ENCODE results near the gene SFT2D3. TPM values are rescaled to one million over a fixed set of nuclear protein-coding genes. Genes with fewer than 3 reads are reported as not detected.

Gene SFT2D3
- total RNA-seq, 3 donors from 2014 or later (not counting 1 experiment from before 2014, with no cell fraction given): 5.5 to 6.6 (median 6.4) TPM

DNA sequence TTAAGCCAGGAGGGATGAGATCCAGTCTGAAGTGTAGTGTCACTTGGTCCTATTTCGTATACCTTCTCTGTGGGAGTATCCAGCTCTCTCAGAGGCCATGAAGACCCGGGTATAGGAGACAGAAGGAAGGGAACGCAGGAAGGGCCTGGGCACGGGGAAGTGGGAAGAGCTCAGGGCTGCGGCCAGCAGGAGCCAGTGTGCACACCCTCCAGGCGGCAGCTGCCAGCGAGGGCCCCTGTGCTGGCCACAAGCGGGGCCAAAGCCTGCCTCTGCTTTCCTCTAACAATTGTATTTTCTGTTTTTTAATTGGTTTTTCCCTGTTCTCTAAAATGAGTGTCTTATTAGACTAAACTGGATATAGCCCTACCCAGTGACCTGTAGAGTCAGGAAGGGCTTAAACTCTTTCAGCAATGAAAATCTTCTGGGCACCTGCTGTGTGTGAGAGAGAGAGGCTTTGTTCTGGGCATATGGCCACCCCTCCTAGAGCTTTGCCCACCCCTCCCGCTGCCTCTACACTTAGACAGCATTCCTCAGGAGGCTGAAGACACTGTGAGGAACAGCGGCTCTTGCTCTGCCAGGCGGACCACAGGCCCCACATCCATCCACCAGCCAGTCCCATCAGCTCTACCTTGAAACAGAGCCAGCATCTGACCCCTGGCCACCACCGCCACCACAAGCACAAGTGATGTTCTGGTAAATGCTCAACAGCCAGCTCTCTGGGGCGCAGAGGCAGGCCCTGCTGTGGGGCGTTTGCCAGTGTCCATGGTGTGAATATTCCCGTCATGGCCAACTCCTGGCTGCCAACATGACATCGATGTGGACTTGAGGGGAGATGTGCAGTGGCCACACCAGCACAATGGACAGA, 45.9 kb upstream of the SFT2D3 start:
- no peak for TF ChIP-seq CTCF (IDR thresholded peaks at IDR 0.05)
- 87% methylated on average over 15 of the region's 16 CpGs for WGBS (ENCODE audit: insufficient coverage)
- intact Hi-C loops (cut with micrococcal nuclease): no loop called here
- Histone ChIP-seq H3K27me3 (ENCODE audit: control insufficient read depth, insufficient read depth, low read length) (no peaks in the 10 kb centered on the region), H3K36me3 (ENCODE audit: control insufficient read depth, insufficient read depth, low read length) (no peaks in the 10 kb centered on the region), H3K4me1 (ENCODE audit: control insufficient read depth, insufficient read depth, low read length) (no peaks in the 10 kb centered on the region), H3K27ac (ENCODE audit: low read length) (no peak overlapping the region), H3K4me3 (ENCODE audit: low read length) (no peak overlapping the region), H3K9me3 (ENCODE audit: control insufficient read depth, insufficient read depth, low read length) (no peaks in the 10 kb centered on the region)
- no peak for DNase-seq
- ATAC-seq: no peak
- H3K36me3 Mint-ChIP-seq: no peaks in the 10 kb centered on the region
- H3K27ac Mint-ChIP-seq: no peak overlapping the region
- H3K9me3 Mint-ChIP-seq: no peaks in the 10 kb centered on the region
- H3K4me3 Mint-ChIP-seq: no peak overlapping the region
- peaks cover 0 to 3% of the 10 kb centered on the region in 2 donors for H3K4me1 Mint-ChIP-seq
- H3K27me3 Mint-ChIP-seq (ENCODE audit: low read depth in 2 of 2): peaks cover 0 to 4% of the 10 kb centered on the region in 2 donors

GRCh38 chr2:127656569-127657231, 44.6 kb upstream of the SFT2D3 start:
- intact Hi-C loops (cut with micrococcal nuclease): no loop called here
- no peaks in the 10 kb centered on the region for H3K27me3 ChIP-seq (ENCODE audit: control insufficient read depth, insufficient read depth, low read length)
- H3K27ac ChIP-seq (ENCODE audit: low read length): no peak overlapping the region
- Mint-ChIP-seq H3K4me3 (no peak overlapping the region), H3K27me3 (ENCODE audit: low read depth in 2 of 2) (peaks cover 0 to 5% of the 10 kb centered on the region in 2 donors), H3K36me3 (no peaks in the 10 kb centered on the region), H3K27ac (no peak overlapping the region), H3K4me1 (peaks cover 0 to 3% of the 10 kb centered on the region in 2 donors), H3K9me3 (no peaks in the 10 kb centered on the region)
- no peaks in the 10 kb centered on the region for H3K4me1 ChIP-seq (ENCODE audit: control insufficient read depth, insufficient read depth, low read length)
- ATAC-seq (no peak), DNase-seq (no peak)
- H3K36me3 ChIP-seq (ENCODE audit: control insufficient read depth, insufficient read depth, low read length): no peaks in the 10 kb centered on the region
- no peak overlapping the region for H3K4me3 ChIP-seq (ENCODE audit: low read length)
- no peak for TF ChIP-seq CTCF (IDR thresholded peaks at IDR 0.05)
- WGBS (ENCODE audit: insufficient coverage): 90% methylated on average over 15 of the region's 15 CpGs
- no peaks in the 10 kb centered on the region for H3K9me3 ChIP-seq (ENCODE audit: control insufficient read depth, insufficient read depth, low read length)

GRCh38 chr2:127657232-127657595, 44.1 kb upstream of the SFT2D3 start:
- no peaks in the 10 kb centered on the region for H3K9me3 ChIP-seq (ENCODE audit: control insufficient read depth, insufficient read depth, low read length)
- Mint-ChIP-seq H3K9me3 (no peaks in the 10 kb centered on the region), H3K27ac (no peak overlapping the region), H3K4me3 (no peak overlapping the region), H3K36me3 (no peaks in the 10 kb centered on the region), H3K27me3 (ENCODE audit: low read depth in 2 of 2) (peaks cover 0 to 5% of the 10 kb centered on the region in 2 donors), H3K4me1 (peaks cover 0 to 3% of the 10 kb centered on the region in 2 donors)
- ATAC-seq: no peak
- TF ChIP-seq CTCF (IDR thresholded peaks at IDR 0.05): no peak
- no peak overlapping the region for H3K4me3 ChIP-seq (ENCODE audit: low read length)
- no peaks in the 10 kb centered on the region for H3K27me3 ChIP-seq (ENCODE audit: control insufficient read depth, insufficient read depth, low read length)
- intact Hi-C loops (cut with micrococcal nuclease): no loop called here
- no peak overlapping the region for H3K27ac ChIP-seq (ENCODE audit: low read length)
- DNase-seq: no peak
- H3K36me3 ChIP-seq (ENCODE audit: control insufficient read depth, insufficient read depth, low read length): no peaks in the 10 kb centered on the region
- WGBS (ENCODE audit: insufficient coverage): 93% methylated on average over 17 of the region's 17 CpGs
- H3K4me1 ChIP-seq (ENCODE audit: control insufficient read depth, insufficient read depth, low read length): no peaks in the 10 kb centered on the region
